Measurements from ENCODE around the gene PDE9A. TPM values are rescaled to one million over a fixed set of nuclear protein-coding genes. Genes with fewer than 3 reads are reported as not detected.

The PDE9A gene
- total RNA-seq, 1 donor from 2014 or later, result 9.8 TPM

DNA sequence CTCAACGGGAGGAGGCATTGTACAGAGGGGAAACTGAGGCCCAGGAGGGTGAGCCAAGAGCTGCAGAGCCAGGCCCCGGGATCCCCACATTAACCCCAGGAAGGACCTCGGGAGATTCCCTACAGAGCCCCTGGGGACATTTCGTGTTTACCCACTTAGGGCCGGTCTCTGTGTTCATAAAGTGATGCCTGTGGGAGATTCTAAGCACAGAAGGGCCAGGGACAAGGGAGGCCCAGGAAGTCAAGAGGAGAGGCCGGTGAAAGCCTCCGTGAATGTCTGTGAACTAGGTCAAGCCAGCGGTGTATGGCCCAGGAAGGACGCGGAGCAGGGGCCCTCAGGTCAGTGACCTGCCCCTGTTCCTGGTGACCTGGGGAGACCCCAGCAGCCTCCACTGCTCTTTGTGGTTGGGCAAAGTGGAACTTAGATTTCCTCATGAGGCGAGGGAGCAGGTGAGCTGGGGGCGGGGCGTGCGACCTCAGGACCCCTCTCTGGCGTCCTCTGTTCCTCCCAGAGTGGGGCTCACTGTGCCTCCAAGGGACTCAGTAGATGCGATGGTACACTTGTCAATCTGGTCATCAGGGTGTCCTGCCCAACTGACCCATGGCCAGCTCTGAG lies 34.9 kb downstream of the PDE9A start:
- DNase-seq, result no peak

DNA sequence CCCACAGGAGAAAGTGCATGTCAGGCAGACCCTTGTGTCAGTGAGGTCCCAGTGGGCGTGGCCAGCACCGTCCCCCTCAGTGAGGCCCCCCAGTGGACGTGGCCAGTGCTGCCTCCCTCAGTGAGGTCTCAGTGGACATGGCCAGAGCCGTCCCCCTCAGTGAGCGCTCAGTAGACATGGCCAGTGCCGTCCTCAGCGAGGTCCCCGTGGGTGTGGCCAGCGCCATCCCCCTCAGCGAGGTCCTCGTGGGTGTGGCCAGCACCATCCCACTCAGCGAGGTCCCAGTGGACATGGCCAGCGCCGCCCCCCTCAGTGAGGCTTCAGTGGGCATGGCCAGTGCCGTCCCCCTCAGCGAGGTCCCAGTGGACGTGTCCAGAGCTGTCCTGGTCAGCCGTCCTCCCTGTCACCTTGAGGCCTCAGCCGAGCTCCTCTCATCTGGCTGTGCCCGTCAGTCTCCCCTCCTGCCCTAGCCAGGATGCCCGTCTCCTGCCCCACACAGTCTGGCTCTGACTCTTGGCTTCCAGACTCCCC lies 35.5 kb downstream of the PDE9A start:
- DNase-seq, result no peak

DNA sequence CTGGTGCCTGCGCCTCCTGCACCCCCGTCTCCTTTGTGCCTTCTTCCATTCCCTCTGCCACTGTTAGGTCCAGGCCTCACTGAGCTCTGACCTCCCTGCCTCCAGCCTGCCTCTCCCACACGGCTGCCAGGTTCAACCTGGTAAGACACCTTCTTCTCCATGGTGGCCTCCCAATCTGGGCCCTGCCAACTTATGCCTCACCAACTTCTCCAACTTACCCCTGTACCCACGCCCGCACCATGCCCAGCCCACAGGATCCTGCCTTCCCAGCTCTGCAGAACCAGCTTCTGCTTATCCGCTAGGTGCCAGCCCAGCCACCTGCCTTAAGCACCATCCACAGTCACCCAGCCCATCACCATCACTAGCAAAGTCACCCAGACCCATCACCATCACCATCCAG lies 37.2 kb downstream of the PDE9A start:
- no peak for DNase-seq

DNA sequence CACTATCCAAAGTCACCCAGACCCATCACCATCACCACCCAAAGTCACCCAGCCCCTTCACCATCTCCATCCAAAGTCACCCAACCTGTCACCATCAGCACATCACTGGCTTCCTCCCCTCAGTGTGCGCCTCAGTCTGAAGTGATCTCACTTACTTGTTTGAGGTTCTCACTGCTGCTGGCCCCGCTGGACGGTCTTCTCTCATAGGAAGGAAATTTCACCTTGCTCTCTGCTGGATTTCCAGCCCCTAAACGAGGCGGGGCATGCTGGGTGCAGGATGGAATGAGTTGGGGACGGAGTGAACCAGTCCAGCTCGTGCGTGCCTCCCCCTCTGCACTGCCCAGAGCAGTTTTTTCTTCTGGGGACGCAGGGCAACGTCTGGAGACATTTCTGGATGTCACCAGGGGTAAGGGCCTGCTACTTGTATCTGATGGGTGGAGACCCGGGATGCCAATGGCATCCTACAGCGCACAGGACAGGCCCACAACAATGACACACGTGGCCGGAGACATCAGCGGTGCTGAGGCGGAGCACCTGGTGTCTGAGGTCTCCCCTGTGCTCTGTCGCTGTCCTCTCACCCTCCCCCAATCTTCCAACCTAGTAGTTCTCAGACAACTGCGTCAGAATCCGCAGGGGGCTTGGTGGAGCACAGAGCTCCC lies 38.6 kb downstream of the PDE9A start:
- DNase-seq, result no peak

DNA sequence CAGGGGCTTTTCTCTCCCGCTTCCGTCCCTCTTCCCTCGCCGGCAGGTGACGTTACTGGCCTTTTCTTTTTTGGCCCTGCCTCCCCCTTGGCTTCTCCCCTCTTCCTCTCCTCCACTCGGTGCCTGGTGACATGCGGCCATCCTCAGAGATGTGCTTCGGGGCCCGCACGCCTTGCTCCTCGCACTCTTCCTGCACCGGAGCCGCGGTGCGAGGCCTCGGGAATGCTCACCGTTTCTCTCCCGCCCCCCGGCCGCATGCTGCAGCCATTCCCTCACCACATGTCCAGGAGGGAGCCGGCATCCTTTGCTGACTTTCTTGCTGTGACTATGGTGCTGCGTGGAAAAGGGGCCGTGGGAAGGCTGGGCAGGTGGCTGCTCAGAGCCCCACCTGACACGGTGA lies 39.3 kb downstream of the PDE9A start:
- no peak for DNase-seq

DNA sequence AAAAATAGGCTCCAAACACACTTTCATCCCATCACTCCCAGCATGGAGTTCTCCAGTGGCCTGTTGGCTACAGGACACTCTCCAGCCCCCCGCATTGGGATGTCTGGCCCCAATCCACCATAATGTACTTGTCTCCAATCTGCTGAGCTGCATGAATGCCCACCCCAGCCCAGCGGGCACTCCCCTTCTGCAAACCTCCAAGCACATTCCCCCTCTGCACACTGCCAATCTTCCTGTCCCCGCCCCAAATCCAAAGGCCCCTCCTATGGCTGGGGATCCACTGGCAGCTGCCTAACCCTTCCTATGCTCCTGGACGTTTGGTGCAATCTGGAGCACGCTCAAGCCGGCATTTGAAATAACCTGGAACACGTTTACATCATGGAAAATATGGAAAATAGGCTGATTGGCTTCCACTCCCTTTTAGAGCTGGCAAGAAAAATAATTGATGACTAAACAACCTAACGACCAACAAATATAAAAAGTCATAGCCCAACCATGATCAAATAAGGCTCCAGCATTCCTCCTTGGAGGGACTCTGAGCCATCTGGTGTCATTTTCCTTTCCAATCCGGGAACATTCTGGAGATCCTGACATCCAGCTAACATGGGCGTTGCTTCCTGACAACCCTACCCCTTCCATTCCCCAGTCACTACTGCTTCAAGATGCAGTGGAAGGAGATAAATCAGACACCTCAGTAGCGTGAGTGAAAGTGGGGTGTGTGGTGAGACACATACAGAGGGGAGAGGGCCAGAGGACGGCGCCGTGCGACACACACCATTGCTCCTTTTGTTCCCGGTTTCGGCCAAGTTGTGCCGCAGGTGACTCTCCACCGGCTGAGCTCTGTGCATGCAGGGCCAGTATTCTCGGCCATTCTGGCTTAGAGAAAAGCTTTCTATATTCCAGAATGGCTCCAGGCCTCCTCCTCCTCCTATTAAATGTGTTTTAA lies 41.6 kb downstream of the PDE9A start:
- no peak for DNase-seq

DNA sequence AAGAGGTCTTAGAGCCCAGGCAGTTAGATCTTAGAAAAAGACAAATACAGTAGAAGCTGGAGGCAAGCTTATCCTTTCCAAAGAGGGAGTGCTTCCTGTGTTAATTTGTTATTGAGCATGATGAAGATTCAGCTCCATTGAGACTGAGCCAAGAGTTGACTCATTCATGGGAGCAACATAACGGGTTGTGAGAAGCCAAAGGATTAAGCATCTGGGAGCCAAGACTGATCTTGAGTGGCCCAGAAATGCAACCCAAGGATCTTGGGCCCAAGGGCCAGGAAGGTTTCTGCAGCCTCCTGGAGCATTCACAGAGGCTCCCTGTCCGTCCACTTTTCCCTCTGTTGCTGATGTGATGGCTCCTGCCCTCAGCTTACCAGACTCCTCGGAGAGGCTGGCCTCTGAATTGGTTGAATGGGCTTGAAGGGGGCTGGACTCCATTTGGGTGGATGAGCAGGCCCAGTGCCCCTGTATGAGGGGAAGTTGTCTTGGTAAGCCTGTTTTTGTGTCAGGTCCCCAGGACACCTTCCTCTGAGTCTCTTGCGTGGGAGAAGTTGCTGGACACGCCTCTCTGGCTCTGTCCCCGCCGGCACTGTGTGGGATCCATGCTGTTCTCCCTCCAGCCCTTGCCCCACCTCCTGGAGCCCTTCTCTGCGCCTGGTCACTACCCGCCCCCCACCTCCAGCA lies 42.4 kb downstream of the PDE9A start:
- peak; percentile 41 for DNase-seq

DNA sequence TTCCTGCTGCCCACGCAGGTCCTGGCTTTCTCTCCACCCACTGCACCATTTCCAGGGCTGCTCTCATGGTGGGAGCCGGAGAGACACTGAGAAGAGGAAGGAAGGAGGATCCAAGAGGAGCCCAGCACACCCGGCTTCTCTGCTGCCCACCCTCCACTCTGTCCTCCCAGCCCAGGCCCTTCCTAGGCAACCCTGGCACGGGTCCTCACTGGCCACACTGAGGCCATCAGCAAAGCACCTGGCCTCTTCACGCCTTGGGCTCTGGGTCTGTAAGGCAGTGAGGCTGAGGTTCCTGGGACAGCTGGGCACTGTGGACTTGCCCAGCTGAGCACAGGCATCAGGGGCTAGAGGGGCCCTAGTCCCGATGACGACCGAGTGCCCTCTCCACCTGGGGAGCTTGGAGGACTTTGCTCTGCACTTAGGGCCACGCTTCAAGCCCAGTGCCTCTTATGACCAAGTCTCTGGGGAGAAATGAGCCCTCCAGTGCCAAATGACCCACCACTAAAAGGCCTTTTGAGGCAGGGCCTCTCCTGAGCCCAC lies 43.1 kb downstream of the PDE9A start:
- DNase-seq, result no peak

DNA sequence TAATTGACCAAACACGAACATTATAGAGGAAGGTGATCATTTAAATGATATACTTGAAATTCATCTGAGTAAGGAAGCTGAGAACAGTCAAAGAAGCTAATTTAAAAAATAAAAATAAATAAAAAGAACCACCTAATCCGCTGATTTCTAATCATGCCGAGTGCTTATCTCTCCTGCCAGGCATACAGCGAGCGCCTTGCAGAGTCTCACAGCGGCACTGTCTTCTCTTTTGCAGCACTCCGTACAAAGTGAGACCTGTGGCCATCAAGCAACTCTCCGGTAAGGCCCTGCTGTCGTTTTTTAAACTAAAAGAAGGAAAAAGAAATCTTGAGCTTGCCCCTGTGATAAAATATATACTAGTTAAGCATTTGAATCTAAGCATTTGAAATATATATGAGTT lies 45.3 kb downstream of the PDE9A start:
- no peak for DNase-seq

DNA sequence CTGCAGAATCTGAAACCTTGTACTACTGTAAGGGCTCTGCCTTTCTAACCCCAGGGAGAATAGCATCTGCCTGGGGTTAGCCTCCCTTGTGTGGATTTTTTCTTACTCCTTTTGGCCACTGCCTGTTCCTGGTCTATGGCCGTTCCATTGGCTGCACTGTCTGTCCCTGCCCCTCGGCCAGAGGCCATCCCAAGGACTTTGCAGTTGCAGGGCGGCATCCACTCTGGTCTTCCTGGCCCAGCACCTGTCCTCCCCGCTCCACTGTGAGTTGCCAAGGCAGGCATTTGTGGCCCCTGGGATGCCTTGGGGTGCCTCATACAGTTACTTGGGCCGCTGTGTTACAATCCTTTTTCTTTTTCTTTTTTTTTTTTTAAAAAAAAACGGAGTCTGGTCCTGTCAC lies 45.8 kb downstream of the PDE9A start:
- no peak for DNase-seq

DNA sequence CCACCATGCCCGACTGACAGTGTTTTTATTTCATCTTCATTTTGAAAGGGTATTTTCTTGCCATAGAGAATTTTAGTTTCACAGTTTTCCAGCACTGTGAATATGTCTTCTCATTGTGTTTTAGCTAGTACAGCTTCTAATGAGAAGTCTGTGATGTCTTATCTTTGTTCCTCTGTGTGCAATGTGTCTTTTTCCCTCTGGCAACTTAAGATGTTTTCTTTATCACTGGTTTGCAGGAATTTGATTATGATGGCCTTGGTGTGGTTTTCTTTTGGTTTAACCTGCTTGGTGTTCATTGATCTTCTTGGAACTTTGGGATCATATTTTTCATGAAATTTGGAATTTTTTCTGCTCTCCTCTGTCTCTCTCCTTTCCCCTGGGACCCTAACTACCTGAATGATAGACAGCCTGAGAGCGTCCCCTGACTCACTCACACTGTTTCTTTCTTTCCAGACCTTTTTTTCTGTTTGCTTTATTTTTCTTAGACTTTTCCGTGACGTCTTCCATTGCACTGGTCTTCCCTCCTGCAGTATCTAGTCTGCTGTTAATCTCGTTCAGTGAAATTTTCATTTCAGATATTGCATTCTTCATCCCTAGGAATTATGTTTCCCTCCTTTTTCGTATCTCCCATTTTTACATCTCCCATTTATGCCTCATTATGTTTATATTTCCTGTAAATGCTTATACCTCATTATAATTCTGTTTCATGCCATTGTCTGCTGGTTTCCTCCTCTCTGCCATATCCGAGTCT lies 48.5 kb downstream of the PDE9A start:
- DNase-seq, result no peak

DNA sequence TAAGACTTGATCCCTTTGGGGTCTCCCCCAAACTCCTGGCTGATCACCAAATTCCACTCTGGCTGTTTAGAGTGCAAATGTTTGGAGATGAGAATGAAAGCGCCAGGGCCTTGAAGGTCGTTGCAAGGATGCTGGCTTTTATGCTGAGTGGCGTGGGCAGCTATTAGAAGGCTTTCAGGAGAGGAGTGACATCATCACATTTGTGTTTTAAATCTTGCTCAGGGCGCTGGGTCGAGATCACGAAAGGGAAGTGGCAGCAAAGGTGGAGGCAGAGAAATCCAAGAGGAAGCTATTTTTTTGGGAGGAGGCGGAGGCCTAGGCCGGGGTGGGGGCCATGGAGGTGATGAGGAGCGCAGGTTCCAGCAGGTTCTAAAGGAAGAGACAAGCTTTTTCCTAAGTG lies 49.3 kb downstream of the PDE9A start:
- no peak for DNase-seq

DNA sequence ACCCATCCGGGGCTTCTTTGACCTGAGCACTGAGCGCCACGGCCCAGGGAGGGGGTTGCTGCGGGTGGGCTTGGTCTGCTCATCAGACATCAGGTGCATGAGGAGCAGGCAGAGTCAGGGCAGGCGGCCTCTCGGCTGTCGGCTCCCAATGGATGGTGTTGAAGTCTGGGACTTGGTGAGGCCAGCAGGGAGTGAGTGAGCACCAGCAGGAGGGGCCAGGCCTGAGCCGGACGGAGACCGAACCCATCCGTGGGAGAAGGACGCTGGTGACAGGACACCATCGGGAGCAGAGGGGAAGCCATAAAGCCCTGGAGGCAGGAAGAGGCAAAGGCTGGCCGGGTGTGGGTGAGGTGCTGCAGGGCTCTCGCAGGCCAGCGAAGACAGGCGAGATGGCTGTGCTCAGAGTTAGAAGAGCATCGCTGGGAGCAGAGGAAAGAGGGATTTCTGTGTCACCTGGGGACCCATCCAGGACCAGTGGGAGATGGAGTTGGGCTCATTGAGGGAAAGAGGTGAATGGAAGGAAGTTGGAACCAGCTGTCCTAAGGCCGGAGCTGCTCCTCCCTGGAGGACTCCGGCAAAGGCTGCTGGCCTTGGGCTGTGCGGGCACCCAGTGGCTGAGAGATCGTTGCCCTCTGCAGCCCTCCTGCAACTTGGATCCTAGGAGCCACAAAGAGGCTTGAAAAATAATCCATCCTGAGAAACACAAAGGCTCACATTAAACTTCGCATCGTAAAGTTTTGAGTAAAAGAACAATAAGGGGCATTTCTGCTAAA lies 49.9 kb downstream of the PDE9A start:
- no peak for DNase-seq

DNA sequence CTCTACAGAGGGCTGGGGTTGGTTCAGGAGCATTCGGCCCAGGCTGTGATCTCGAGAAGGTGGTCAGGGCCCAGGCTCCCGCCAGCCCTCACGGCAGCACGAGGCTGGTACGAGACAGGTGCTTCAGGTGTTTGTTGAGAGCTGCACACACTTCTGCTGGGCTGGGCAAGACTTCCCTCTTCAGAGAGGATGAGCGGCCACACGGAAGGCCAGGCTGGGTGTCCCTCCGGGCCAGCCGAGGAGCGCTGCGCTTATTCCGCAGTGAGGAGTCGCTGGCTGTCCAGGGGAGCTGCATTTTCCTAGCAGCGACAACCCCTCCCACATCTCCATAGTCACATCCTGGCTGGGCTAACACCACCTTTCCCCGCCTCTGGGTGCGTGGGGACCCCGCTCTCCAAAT lies 50.5 kb downstream of the PDE9A start:
- no peak for DNase-seq

DNA sequence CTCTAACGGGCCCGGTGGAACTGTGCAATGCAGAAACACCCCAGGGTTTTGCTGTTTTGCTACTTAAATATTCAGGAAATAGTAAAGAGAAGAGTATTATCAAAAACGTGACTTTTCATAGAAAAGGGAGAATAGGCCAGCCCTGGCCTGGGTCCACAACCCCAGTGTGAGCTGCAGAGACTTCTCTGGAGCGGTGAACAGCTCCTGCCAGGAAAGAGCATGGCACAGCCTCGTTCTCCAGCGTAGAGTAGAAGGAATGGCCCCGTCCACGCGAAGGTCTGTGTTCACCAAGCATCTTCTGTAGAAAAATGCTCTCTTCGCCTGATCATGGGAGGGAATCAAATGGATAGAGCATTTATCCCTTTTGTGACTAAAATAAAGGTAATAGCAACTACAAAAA lies 51.4 kb downstream of the PDE9A start:
- no peak for DNase-seq

DNA sequence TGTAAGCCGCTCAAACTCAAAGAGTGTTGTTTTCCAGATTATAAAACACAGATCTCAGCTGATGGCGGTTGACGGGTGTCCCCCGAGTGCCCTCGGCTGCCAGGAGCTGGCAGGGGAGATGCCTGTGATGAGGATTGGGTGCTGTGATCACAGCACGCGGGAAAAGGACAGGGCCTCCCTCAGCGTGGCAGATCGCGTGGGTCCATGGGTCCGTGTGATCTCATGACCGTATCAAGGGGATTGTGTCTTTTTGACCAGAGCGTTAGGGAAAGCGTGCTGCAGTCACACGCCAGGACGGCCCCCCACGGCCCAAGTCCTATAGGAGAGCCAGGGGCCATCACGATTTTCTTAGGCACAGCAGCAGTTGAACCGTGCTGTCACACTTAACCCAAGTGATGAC lies 51.9 kb downstream of the PDE9A start:
- no peak for DNase-seq

DNA sequence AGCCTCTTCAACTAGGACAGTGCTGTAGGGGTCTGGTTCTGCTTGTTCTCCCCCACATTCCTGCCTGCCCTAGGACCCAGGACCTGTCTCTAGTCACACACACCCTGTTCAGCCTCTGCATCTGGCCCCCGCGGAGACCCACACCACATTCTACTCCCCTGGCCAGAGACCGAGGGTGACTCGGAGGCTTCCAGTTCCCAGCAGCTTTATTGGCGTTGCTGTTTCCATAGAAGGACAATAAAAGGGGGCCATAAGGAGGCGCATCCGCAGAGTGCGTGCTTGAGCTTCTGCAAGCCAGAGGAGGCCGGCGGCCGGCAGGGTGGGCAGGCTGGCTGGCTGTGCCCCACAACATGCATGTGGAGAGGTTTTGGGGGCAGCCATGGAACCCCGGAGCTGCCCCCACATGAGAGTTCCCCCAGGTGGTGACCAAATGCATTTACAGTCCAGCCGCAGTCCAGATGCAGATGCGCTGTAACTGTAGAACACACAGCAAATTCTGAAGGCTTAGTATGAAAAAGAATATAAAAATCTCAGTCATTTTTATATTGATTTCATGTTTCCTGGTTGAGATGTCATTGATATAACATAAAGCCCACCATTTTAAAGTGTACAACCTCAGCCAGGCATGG lies 52.4 kb downstream of the PDE9A start:
- no peak for DNase-seq

DNA sequence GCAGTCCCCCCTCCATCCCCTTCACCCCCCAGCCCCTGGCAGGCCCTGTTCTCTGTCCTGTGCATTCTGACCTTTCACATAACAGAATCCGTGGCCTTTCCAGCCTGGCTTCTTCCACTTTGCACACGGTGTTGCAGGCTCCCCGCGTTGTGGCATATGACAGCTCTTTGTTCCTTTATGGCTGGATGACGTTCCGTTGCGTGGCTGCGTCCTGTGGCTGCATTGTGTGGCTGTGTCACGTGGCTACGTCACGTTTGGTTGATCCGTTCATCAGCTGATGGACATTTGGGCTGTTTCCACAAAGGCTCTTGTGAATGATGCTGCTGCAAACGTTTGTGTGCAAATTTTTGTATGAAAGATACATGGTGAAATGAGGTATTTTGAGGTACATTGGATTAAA lies 53.3 kb downstream of the PDE9A start:
- DNase-seq, result no peak

DNA sequence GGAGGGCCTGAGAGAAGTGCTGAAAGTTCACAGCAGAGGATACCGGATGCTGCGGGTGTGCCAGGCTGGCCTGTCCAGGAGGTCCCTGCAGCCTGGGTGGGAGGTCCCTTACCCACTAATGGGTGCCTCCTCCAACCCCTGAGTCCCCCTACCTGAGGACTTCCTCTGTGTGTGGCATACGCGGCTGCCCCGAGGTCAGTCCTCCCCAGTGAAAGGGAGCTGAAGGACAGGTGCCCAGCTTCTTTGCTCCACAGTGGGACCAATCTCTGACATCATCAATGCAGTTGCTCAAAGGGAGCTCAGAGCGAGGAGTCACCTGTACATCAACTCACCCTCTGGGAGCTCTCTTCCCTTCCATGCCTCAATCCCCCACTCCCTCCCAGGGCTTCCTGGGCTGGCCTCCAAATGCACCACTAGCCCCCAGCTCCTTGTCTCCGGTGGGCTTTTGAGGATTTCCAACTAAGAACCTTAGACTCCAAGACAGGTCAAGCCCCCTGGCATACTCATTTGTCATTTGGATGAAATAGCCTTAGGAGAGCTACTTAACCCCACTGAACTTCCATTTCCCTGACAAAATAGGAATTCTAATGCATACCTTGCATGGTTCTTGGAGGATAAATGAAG lies 53.9 kb downstream of the PDE9A start:
- DNase-seq, result no peak

DNA sequence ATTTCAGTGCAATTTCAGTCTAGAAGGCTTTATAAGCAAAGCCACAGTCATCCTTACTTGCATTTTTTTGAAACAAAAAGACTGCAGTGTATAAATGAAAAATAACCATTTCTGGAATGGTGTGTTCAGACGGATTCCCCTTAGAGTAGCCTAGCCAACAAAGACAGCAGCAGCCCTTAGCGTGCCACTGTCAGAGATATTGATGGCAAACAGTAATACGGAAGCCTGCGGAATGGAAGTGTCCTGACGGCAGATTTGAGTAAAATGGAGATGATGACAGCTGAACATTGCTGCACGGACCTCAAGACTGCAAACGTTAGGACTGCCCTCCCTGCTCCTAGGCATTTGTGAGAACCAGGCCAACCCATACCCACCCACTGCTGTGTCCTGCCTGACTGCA lies 54.7 kb downstream of the PDE9A start:
- no peak for DNase-seq
